HepG2 (cell line): ENCODE measurements around the gene HLA-DMB. TPM values are rescaled to one million over a fixed set of nuclear protein-coding genes. Genes with fewer than 3 reads are reported as not detected.

Experiments used
- ATAC-seq: fragments of 200-7000 bp; cut with Tn5 transposase; 3 replicates; pipeline ENCODE4 v1.9.1; 2020; ENCODE audit warnings: mild to moderate bottlenecking, moderate library complexity
- BruUV-seq: library from RNA; stranded (reverse); fragments of 400-500 nt; replicated peaks from 2 replicates; lab custom pipeline; 2021; lab: Mats Ljungman, UMichigan
- CTCF ChIA-PET: fragments of 300-600 bp; formaldehyde crosslinking; extraction: SDS; loops from one replicate; lab custom pipeline; 2021; ENCODE audit warnings: low total read pairs, inconsistent platforms, low intra/inter-chr PET ratio; lab: Yijun Ruan, JAX
- POLR2A ChIA-PET: fragments of 350-600 bp; sonication (Branson Sonifier 250); formaldehyde crosslinking; loops from one replicate; lab custom pipeline; 2020; ENCODE audit warnings: antibody characterized with exemption, inconsistent platforms; lab: Yijun Ruan, JAX
- DNase-seq: peaks from one replicate; pipeline ENCODE4 v3.0.0-alpha.2; 2015; ENCODE audit warnings: low spot score
- FAIRE-seq: peaks from 3 replicates; lab custom pipeline; 2011; peaks lifted over from hg19 to GRCh38; lab: Jason Lieb, UNC
- H2AFZ ChIP-seq: one replicate; pipeline ENCODE4 v1.6.1; 2011; ENCODE audit warnings: low read length, inconsistent platforms
- H3K27ac ChIP-seq: fragments of 300-600 bp; 3 replicates; pipeline ENCODE4 v1.8.0; 2011; ENCODE audit warnings: mixed run types, mild to moderate bottlenecking, mixed read lengths, low read length, inconsistent platforms; ENCODE audit not compliant: insufficient read depth; ENCODE audit errors: extremely low read length
- H3K27me3 ChIP-seq, 2 experiments: fragments of 200-600 bp in 1 of 2; 2 replicates in 1 of 2; 3 replicates in 1 of 2; pipeline versions ENCODE4 v1.6.0 to v1.8.0; 2011; ENCODE audit warnings: low read length in 2 of 2, mild to moderate bottlenecking in 2 of 2, moderate library complexity in 2 of 2, inconsistent platforms in 1 of 2; ENCODE audit not compliant: insufficient read depth in 2 of 2, control insufficient read depth in 1 of 2
- H3K36me3 ChIP-seq, 2 experiments: fragments of 200-600 bp in 1 of 2; replicated peaks in 1 of 2; 2 replicates in 1 of 2; 3 replicates in 1 of 2; pipeline versions ENCODE4 v1.5.1 to v1.8.0; 2011; ENCODE audit warnings: low read length in 2 of 2, inconsistent platforms in 1 of 2; ENCODE audit not compliant: insufficient read depth in 2 of 2, control insufficient read depth in 1 of 2
- H3K4me1 ChIP-seq: 2 replicates; pipeline ENCODE4 v1.5.1; 2012; ENCODE audit warnings: low read length, inconsistent platforms; ENCODE audit not compliant: insufficient read depth
- H3K4me2 ChIP-seq: 2 replicates; pipeline ENCODE4 v1.6.0; 2011; ENCODE audit warnings: low read depth, low read length, inconsistent platforms
- H3K4me3 ChIP-seq, 3 experiments: fragments of 200-600 bp in 1 of 3; sonication (generic), shearing (Covaris generic) in 1 of 3; replicated peaks in 1 of 3; 2 replicates each; pipeline ENCODE4 v1.5.1; 2011 to 2016; ENCODE audit warnings: low read length in 3 of 3, inconsistent platforms in 2 of 3, low read depth in 2 of 3, mild to moderate bottlenecking in 2 of 3, control low read depth in 1 of 3, mixed read lengths in 1 of 3; ENCODE audit not compliant: insufficient read depth in 1 of 3
- H3K79me2 ChIP-seq: one replicate; pipeline ENCODE4 v1.6.1; 2011; ENCODE audit warnings: low read length, inconsistent platforms; ENCODE audit not compliant: insufficient read depth
- H3K9ac ChIP-seq: 2 replicates; pipeline ENCODE4 v1.6.0; 2011; ENCODE audit warnings: mild to moderate bottlenecking, low read depth, low read length, inconsistent platforms; ENCODE audit not compliant: insufficient read depth
- H3K9me3 ChIP-seq: 2 replicates; pipeline ENCODE4 v1.5.1; 2012; ENCODE audit warnings: mild to moderate bottlenecking, low read length
- H4K20me1 ChIP-seq: 2 replicates; pipeline ENCODE4 v1.6.0; 2011; ENCODE audit warnings: inconsistent platforms, mild to moderate bottlenecking, low read length, moderate library complexity; ENCODE audit not compliant: insufficient read depth
- AGO1 ChIP-seq: fragments of 200-400 bp; formaldehyde crosslinking; IDR thresholded peaks from 2 replicates; pipeline ENCODE4 v1.6.1; 2017; ENCODE audit warnings: mild to moderate bottlenecking, low read depth, low read length, moderate library complexity; ENCODE audit not compliant: poor library complexity, severe bottlenecking
- EEA1 ChIP-seq: sonication (generic); formaldehyde crosslinking; IDR thresholded peaks from 2 replicates; pipeline ENCODE4 v1.5.1; 2020; ENCODE audit warnings: mild to moderate bottlenecking, missing genetic modification reagents, borderline replicate concordance
- EHMT2 ChIP-seq: fragments of 200-600 bp; sonication (generic); IDR thresholded peaks from 2 replicates; pipeline ENCODE4 v1.7.0; 2017; ENCODE audit warnings: antibody characterized with exemption, low read depth, low read length, borderline replicate concordance
- JARID2 ChIP-seq: sonication (generic); formaldehyde crosslinking; IDR thresholded peaks from 2 replicates; pipeline ENCODE4 v1.8.1; 2023; ENCODE audit warnings: missing genetic modification reagents, inconsistent platforms; ENCODE audit not compliant: insufficient replicate concordance
- KMT2B ChIP-seq: IDR thresholded peaks from 2 replicates; pipeline ENCODE4 v1.6.1; 2016; ENCODE audit warnings: missing genetic modification reagents, missing compliant biosample characterization
- U2AF1 ChIP-seq: fragments of 200-400 bp; formaldehyde crosslinking; optimal IDR thresholded peaks from 2 replicates; pipeline ENCODE3; 2017; ENCODE audit warnings: mild to moderate bottlenecking, low read depth, low read length
- ZBTB7A ChIP-seq: sonication (generic); formaldehyde crosslinking; IDR thresholded peaks from 2 replicates; pipeline ENCODE4 v1.8.0; 2022; ENCODE audit warnings: mild to moderate bottlenecking, missing genetic modification reagents
- ZNF274 ChIP-seq: sonication (generic); formaldehyde crosslinking; IDR thresholded peaks from 2 replicates; pipeline ENCODE4 v1.5.1; 2020; ENCODE audit warnings: mild to moderate bottlenecking, missing genetic modification reagents
- ZNF543 ChIP-seq: sonication (generic); formaldehyde crosslinking; IDR thresholded peaks from 2 replicates; pipeline ENCODE4 v1.4.0; 2020; ENCODE audit warnings: mild to moderate bottlenecking, missing genetic modification reagents
- ZNF607 ChIP-seq: sonication (generic); formaldehyde crosslinking; IDR thresholded peaks from 2 replicates; pipeline ENCODE4 v1.5.1; 2020; ENCODE audit warnings: missing genetic modification reagents, mild to moderate bottlenecking, borderline replicate concordance
- ZNF773 ChIP-seq: sonication (generic); formaldehyde crosslinking; IDR thresholded peaks from 2 replicates; pipeline ENCODE4 v1.4.0; 2020; ENCODE audit warnings: missing genetic modification reagents, borderline replicate concordance
- WGBS: methylation state at CpG from one replicate; pipeline ENCODE4 v1.1.6; 2017; ENCODE audit warnings: low lambda C conversion rate; 5-methylcytosine and 5-hydroxymethylcytosine counted together
- in situ Hi-C: cut with HindIII; loops from 2 replicates; pipeline ENCODE4 v1.10.0; 2017; ENCODE audit warnings: low pct_unique_long_range_greater_than_20kb; ENCODE audit not compliant: extremely low pct_ligation_motif_present
- intact Hi-C: fragments of 100-400 bp; cut with micrococcal nuclease; formaldehyde crosslinking; loops from one replicate; pipeline ENCODE4 v1.10.0; 2022; ENCODE audit not compliant: unreplicated experiment
- polyA plus RNA-seq, 8 experiments: library from polyadenylated mRNA; depleted of rRNA in 3 of 8; stranded (reverse) in 7 of 8; unstranded in 1 of 8; fragments of >200 nt; fragmentation: Illumina TruSeq in 4 of 8; extraction: Trizol in 4 of 8; gene quantifications; 2 replicates each; pipeline versions ENCODE4 v1.2.1 to v1.2.3, GENCODE V29; 2011 to 2016; ENCODE audit warnings: low read depth in 4 of 8, missing spikeins in 1 of 8, mixed read lengths in 1 of 8; ENCODE audit not compliant: insufficient read depth in 1 of 8
- total RNA-seq, 5 experiments: library from RNA; depleted of rRNA; stranded (reverse); fragments of >200 nt; fragmentation: Illumina TruSeq; extraction: Trizol; gene quantifications; 2 replicates each; pipeline ENCODE4 v1.2.3, GENCODE V29; 2016; ENCODE audit warnings: low read depth in 1 of 5
- TF ChIP-seq, protein P1 (sequence below): sonication (generic); formaldehyde crosslinking; IDR thresholded peaks from 2 replicates; pipeline ENCODE4 v1.4.0; 2020; ENCODE audit warnings: mild to moderate bottlenecking, missing genetic modification reagents
- TF ChIP-seq, protein P2 (sequence below): sonication (generic); formaldehyde crosslinking; IDR thresholded peaks from 2 replicates; pipeline ENCODE4 v1.8.1; 2023; ENCODE audit warnings: mild to moderate bottlenecking, moderate library complexity, missing genetic modification reagents

The HLA-DMB gene
- total and polyA plus RNA-seq, 2 of the 13 experiments (the other 11 are each of a cell fraction or from before 2014, with no cell fraction given): not detected

DNA sequence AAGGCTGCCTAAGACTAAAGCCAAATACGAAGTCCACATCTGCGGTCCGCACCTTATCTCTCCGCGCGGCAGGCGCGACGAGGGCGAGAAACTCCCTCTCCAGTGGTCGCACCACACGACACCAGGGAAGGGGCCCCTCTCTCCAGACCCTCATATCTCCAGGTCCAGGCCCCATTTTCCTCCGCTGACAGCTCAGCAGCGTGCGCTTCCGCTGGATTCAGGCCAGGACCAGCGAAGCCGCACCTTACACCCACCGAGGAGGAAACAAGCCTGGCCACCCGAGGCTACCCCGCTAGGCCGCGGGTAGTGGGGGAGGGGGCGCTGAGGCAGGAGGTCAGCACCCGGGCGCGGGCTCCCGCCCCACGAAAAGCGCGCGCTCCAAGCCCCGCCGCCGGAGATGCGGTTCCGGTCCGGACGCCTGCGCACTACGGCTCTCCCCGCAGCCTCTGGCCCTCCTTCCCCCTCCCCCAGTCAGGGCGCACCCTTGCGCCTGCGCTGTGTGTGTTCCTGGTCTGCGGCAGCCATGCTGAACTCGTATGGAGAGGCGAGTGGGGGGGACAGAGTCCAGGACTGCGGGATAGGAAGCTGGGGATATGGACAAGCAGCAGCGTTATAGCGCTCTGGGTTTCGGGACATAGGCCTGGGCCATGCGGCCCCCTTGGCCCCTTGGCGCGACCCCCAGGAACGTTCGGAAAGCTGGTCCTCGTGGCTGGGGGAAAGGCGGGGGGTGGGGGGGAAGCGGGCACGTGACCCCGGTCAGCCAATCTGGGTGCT is 27.5 kb upstream of the HLA-DMB start, which contains the start of gene BRD2:
TSS of gene BRD2 (plus strand) at position 502 of the 774 bp plus-strand sequence. CDS start 4,305 bp downstream, outside the sequence.
- Histone ChIP-seq H3K4me1 (peaks cover 39% of the 10 kb centered on the region), H4K20me1 (peaks cover 12% of the 10 kb centered on the region), H3K9me3 (no peaks in the 10 kb centered on the region), H3K4me3 (peak within 1 kb of the TSS; percentile 75 to 96 (median 78)), H3K27me3 (peaks cover 0 to under 1% of the 10 kb centered on the region in 2 experiments; a peak in 1 of 5 replicates), H3K27ac (peak within 1 kb of the TSS; percentile 99), H2AFZ (no peak within 1 kb of the TSS), H3K79me2 (peaks cover 52% of the 10 kb centered on the region), H3K9ac (peak within 1 kb of the TSS; percentile 100), H3K4me2 (peak within 1 kb of the TSS; percentile 99), H3K36me3 (peaks cover 6 to 10% of the 10 kb centered on the region in 2 experiments; a peak in 3 of 5 replicates)
- 0% methylated on average over 37 of the region's 62 CpGs for WGBS
- CTCF ChIA-PET: interaction anchor here (1.3 to 2.1 kb wide), 2 partner anchors 16 to 35 kb away, joined by 3 to 12 read pairs; partner anchors contain the start of gene HLA-DMA
- in situ Hi-C loops (loop anchor here (25.0 kb wide), 1 partner anchor 1056 kb away; the partner anchor contains the start of gene ZBTB12), intact Hi-C loops (loop anchor here (5.0 kb wide), 1 partner anchor 81 kb away; no protein-coding TSS in a partner anchor)
- FAIRE-seq (peak; percentile 63), DNase-seq (peak; percentile 98), ATAC-seq (peak; percentile 54)
- BruUV-seq: TSS peak; percentile 58
- POLR2A ChIA-PET: interaction anchor here (0.7 to 10.5 kb wide), 8 partner anchors 9 to 355 kb away, joined by 3 to 305 read pairs (median 38); partner anchors contain the start of genes HLA-DMA, PSMB9, TAP1 and ZBTB22
- TF ChIP-seq ZNF773 (CRISPR knock-in tag) (peak; percentile 51; the same call in 1 of the 2 replicates), AGO1 (peak; percentile 75), JARID2 (CRISPR knock-in tag) (peak; percentile 48), ZNF543 (CRISPR knock-in tag) (peak; percentile 90; the same call in 1 of the 2 replicates), ZBTB7A (CRISPR knock-in tag) (peak; percentile 53; the same call in 1 of the 2 replicates), U2AF1 (peak; percentile 69), ZNF274 (CRISPR knock-in tag) (peak; percentile 98), EEA1 (CRISPR knock-in tag) (peak; percentile 98; the same call in 1 of the 2 replicates), ZNF607 (CRISPR knock-in tag) (peak; percentile 89), KMT2B (peak; percentile 89; the same call in 1 of the 2 replicates), EHMT2 (no peak)
- TF ChIP-seq, protein P1, sequence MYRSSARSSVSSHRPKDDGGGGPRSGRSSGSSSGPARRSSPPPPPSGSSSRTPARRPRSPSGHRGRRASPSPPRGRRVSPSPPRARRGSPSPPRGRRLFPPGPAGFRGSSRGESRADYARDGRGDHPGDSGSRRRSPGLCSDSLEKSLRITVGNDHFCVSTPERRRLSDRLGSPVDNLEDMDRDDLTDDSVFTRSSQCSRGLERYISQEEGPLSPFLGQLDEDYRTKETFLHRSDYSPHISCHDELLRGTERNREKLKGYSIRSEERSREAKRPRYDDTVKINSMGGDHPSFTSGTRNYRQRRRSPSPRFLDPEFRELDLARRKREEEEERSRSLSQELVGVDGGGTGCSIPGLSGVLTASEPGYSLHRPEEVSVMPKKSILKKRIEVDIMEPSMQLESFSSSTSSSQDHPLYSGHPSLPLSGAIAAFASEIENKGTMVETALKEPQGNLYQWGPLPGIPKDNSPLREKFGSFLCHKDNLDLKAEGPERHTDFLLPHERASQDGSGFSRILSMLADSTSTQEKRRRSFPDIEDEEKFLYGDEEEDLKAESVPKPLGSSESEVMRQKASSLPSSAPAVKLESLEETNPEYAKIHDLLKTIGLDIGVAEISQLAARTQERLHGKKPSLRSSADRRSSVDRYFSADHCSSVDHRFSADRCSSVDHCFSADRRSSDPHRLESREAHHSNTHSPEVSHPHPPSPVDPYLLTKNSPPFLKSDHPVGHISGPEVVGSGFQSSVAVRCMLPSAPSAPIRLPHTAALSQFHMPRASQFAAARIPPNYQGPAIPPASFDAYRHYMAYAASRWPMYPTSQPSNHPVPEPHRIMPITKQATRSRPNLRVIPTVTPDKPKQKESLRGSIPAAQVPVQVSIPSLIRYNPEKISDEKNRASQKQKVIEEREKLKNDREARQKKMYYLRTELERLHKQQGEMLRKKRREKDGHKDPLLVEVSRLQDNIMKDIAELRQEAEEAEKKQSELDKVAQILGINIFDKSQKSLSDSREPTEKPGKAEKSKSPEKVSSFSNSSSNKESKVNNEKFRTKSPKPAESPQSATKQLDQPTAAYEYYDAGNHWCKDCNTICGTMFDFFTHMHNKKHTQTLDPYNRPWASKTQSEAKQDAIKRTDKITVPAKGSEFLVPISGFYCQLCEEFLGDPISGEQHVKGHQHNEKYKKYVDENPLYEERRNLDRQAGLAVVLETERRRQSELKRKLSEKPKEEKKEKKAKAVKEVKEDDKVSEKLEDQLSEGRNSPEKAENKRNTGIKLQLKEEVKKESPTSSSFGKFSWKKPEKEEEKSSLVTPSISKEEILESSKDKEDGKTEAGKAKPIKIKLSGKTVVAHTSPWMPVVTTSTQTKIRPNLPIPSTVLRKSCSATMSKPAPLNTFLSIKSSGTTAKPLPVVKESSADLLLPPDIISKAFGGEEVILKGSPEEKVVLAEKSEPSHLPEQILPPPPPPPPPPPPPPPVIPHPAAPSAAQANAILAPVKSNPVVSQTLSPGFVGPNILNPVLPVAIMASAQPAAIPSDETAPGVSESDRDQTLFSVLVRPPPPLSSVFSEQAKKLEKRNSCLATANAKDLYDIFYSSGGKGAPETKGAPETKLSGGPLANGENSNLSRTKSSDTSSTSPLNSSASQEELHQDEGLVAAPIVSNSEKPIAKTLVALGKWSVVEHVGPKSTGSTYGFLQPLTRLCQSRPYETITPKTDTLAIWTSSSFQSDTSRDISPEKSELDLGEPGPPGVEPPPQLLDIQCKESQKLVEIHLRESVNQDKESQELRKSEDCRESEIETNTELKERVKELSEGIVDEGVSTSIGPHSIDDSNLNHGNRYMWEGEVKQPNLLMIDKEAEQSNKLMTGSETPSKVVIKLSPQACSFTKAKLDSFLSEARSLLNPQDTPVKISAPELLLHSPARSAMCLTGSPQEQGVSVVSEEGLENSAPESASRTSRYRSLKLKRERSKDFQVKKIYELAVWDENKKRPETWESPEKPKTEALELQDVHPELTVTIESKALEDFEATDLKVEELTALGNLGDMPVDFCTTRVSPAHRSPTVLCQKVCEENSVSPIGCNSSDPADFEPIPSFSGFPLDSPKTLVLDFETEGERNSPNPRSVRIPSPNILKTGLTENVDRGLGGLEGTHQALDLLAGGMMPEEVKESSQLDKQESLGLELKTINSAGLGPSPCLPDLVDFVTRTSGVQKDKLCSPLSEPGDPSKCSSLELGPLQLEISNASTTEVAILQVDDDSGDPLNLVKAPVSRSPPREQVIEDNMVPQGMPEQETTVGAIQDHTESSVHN (CRISPR knock-in tag): peak; percentile 66; the same call in 1 of the 2 replicates
- TF ChIP-seq, protein P2, sequence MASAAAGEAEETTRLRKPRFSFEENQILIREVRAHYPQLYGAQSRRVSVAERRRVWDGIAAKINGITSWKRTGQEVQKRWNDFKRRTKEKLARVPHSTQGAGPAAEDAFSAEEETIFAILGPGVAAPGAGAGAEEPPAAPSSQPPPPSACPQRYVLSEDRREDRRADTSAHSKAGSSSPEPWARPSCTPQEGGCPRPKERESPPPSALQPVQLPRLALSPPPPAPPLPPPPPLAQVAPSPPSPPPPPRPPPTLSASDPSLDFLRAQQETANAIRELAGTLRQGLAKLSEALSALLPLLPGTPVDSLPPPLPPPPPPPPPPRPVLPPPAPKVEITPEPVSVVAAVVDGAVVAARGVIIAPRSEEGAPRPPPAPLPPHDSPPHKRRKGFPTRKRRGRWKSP (CRISPR knock-in tag): peak; percentile 90
